K562 (cell line): ENCODE measurements around the gene ATP6V0D1. TPM values are rescaled to one million over a fixed set of nuclear protein-coding genes. Genes with fewer than 3 reads are reported as not detected.

ENCODE experiments used
- ATAC-seq: fragments of 200-7000 bp; cut with Tn5 transposase; 3 replicates; pipeline ENCODE4 v1.9.1; 2020; ENCODE audit warnings: moderate library complexity
- BruUV-seq: library from RNA; stranded (reverse); fragments of 400-500 nt; replicated peaks from 2 replicates; lab custom pipeline; 2021; lab: Mats Ljungman, UMichigan
- CTCF ChIA-PET: fragments of 300-600 bp; formaldehyde crosslinking; extraction: SDS; loops from one replicate; lab custom pipeline; 2021; ENCODE audit warnings: low intra/inter-chr PET ratio; lab: Yijun Ruan, JAX
- POLR2A ChIA-PET: fragments of 300-600, 350-650 bp; sonication (Branson Sonifier 250); formaldehyde crosslinking; extraction: SDS; loops from one replicate; lab custom pipeline; 2021; ENCODE audit warnings: antibody characterized with exemption, inconsistent platforms; lab: Yijun Ruan, JAX
- DNase-seq, 4 experiments: peaks; one replicate each; pipeline versions ENCODE4 v3.0.0 to v3.0.0-alpha.2; 2011 to 2018; ENCODE audit warnings: low spot score in 3 of 4, mixed read lengths in 3 of 4; ENCODE audit errors: extremely low read depth in 1 of 4
- FAIRE-seq: peaks from 2 replicates; lab custom pipeline; 2011; peaks lifted over from hg19 to GRCh38; lab: Jason Lieb, UNC
- H2AFZ ChIP-seq: 2 replicates; pipeline ENCODE4 v1.6.0; 2011; ENCODE audit warnings: low read depth, low read length, control low read depth, inconsistent platforms
- H3K27ac ChIP-seq: fragments of 200-600 bp; 3 replicates; pipeline ENCODE4 v1.8.0; 2011; ENCODE audit warnings: low read depth, mild to moderate bottlenecking, control low read depth, inconsistent platforms, low read length, moderate library complexity, mixed read lengths; ENCODE audit errors: extremely low read depth
- H3K27me3 ChIP-seq, 2 experiments: fragments of 300-600 bp in 1 of 2; 2 replicates in 1 of 2; 3 replicates in 1 of 2; pipeline versions ENCODE4 v1.6.0 to v1.8.0; 2011; ENCODE audit warnings: inconsistent platforms in 2 of 2, low read length in 2 of 2, mild to moderate bottlenecking in 1 of 2, mixed read lengths in 1 of 2, moderate library complexity in 1 of 2; ENCODE audit not compliant: control insufficient read depth in 2 of 2, insufficient read depth in 2 of 2
- H3K36me3 ChIP-seq: fragments of 300-600 bp; 3 replicates; pipeline ENCODE4 v1.8.0; 2011; ENCODE audit warnings: mild to moderate bottlenecking, low read length, inconsistent platforms; ENCODE audit not compliant: control insufficient read depth, insufficient read depth
- H3K4me1 ChIP-seq, 2 experiments: fragments of 200-600 bp in 1 of 2; replicated peaks in 1 of 2; 2 replicates in 1 of 2; 3 replicates in 1 of 2; pipeline versions ENCODE4 v1.5.1 to v1.8.0; 2011; ENCODE audit warnings: inconsistent platforms in 2 of 2, low read length in 2 of 2, mild to moderate bottlenecking in 1 of 2, mixed read lengths in 1 of 2, moderate library complexity in 1 of 2; ENCODE audit not compliant: control insufficient read depth in 2 of 2, insufficient read depth in 2 of 2
- H3K4me2 ChIP-seq: 2 replicates; pipeline ENCODE4 v1.6.1; 2011; ENCODE audit warnings: low read length, control low read depth, inconsistent platforms, mixed read lengths; ENCODE audit not compliant: insufficient read depth
- H3K4me3 ChIP-seq: fragments of 200-600 bp; sonication (generic), shearing (Covaris generic); 2 replicates; pipeline ENCODE4 v1.5.1; 2016; ENCODE audit warnings: control low read depth, inconsistent platforms
- H3K79me2 ChIP-seq: fragments of 200-600 bp; 3 replicates; pipeline ENCODE4 v1.8.0; 2011; ENCODE audit warnings: low read length, inconsistent platforms; ENCODE audit not compliant: control insufficient read depth, insufficient read depth
- H3K9ac ChIP-seq, 2 experiments: 2 replicates each; pipeline versions ENCODE4 v1.6.0 to v1.6.1; 2011; ENCODE audit warnings: low read depth in 2 of 2, low read length in 2 of 2, control low read depth in 1 of 2, inconsistent platforms in 1 of 2, mild to moderate bottlenecking in 1 of 2, mixed read lengths in 1 of 2; ENCODE audit not compliant: insufficient read depth in 1 of 2
- H3K9me1 ChIP-seq: one replicate; pipeline ENCODE4 v1.6.0; 2011; ENCODE audit warnings: inconsistent platforms, mild to moderate bottlenecking, low read length, moderate library complexity; ENCODE audit not compliant: control insufficient read depth, insufficient read depth
- H3K9me3 ChIP-seq: replicated peaks from 2 replicates; pipeline ENCODE4 v1.5.1; 2011; ENCODE audit warnings: low read depth, low read length, inconsistent platforms; ENCODE audit not compliant: control insufficient read depth, insufficient read depth
- H4K20me1 ChIP-seq: replicated peaks from 2 replicates; pipeline ENCODE4 v1.6.1; 2011; ENCODE audit warnings: low read length, inconsistent platforms, mixed read lengths; ENCODE audit not compliant: control insufficient read depth, insufficient read depth
- BACH1 ChIP-seq: fragments of 200-800 bp; sonication (Bioruptor generic); IDR thresholded peaks from 2 replicates; pipeline ENCODE4 v1.6.1; 2016; ENCODE audit warnings: missing genetic modification characterization, missing compliant biosample characterization
- CC2D1A ChIP-seq: fragments of 450-650 bp; IDR thresholded peaks from 2 replicates; pipeline ENCODE4 v1.6.1; 2017; ENCODE audit warnings: mild to moderate bottlenecking
- EHMT2 ChIP-seq: fragments of 450-650 bp; IDR thresholded peaks from 2 replicates; pipeline ENCODE4 v1.6.1; 2018; ENCODE audit warnings: antibody characterized with exemption
- FOSL1 ChIP-seq: fragments of 200-800 bp; sonication (Bioruptor generic); conservative IDR thresholded peaks from 2 replicates; pipeline ENCODE4 v1.6.1; 2016; ENCODE audit warnings: missing genetic modification characterization, missing compliant biosample characterization
- KDM1A ChIP-seq, 2 experiments: fragments of 450-650 bp; IDR thresholded peaks; 2 replicates each; pipeline ENCODE4 v1.6.1; 2016; ENCODE audit warnings: mild to moderate bottlenecking in 2 of 2
- NBN ChIP-seq: fragments of 450-650 bp; IDR thresholded peaks from 2 replicates; pipeline ENCODE4 v1.6.1; 2016; ENCODE audit warnings: low read depth, mild to moderate bottlenecking
- SMAD3 ChIP-seq: fragments of 450-650 bp; formaldehyde crosslinking; conservative IDR thresholded peaks from 2 replicates; pipeline ENCODE4 v1.4.0; 2020; ENCODE audit warnings: mild to moderate bottlenecking
- WGBS: fragments of 100-300 bp; shearing (Covaris generic); methylation state at CpG from one replicate; pipeline ENCODE4 v1.1.6; 2016; ENCODE audit warnings: low coverage, mixed read lengths; ENCODE audit not compliant: insufficient coverage; ENCODE audit errors: missing lambda C conversion rate; 5-methylcytosine and 5-hydroxymethylcytosine counted together
- in situ Hi-C: fragments of 300-500 bp; cut with MboI; formaldehyde crosslinking; loops from 4 replicates; pipeline ENCODE4 v1.15.0; 2018; ENCODE audit warnings: inconsistent platforms, mixed read lengths
- intact Hi-C: fragments of 100-400 bp; cut with micrococcal nuclease; formaldehyde crosslinking; loops from 2 replicates; pipeline ENCODE4 v1.14.2; 2022
- polyA plus RNA-seq, 8 experiments: library from polyadenylated mRNA; depleted of rRNA in 4 of 8; stranded (reverse) in 5 of 8; unstranded in 3 of 8; fragments of >200 nt; fragmentation: Nextera tagmentation in 2 of 8; fragmentation: Illumina TruSeq in 1 of 8; extraction: Ambion mirVana in 2 of 8; extraction: Trizol in 1 of 8; gene quantifications; 2 replicates each; pipeline versions ENCODE4 v1.2.1 to v1.2.3, GENCODE V29; 2011 to 2014; ENCODE audit warnings: inconsistent platforms in 1 of 8, missing spikeins in 1 of 8
- total RNA-seq, 7 experiments: library from RNA; depleted of rRNA in 6 of 7; stranded (reverse); fragments of >200 nt in 6 of 7; fragmentation: Illumina TruSeq in 2 of 7; extraction: Trizol in 2 of 7; gene quantifications; 2 replicates each; pipeline versions ENCODE4 v1.2.1 to v1.2.3, GENCODE V29; 2011 to 2021; ENCODE audit warnings: low replicate concordance in 1 of 7
- TF ChIP-seq, protein P1 (sequence below), 2 experiments: fragments of 450-650 bp; IDR thresholded peaks; 2 replicates each; pipeline ENCODE4 v1.6.1; 2018; ENCODE audit warnings: mild to moderate bottlenecking in 2 of 2, low read depth in 1 of 2; ENCODE audit not compliant: partially characterized antibody in 2 of 2
- TF ChIP-seq, protein P2 (sequence below), 2 experiments: fragments of 250-450 bp in 1 of 2; fragments of 450-650 bp in 1 of 2; sonication (Bioruptor Pico) in 1 of 2; IDR thresholded peaks; 2 replicates each; pipeline versions ENCODE4 v1.6.1 to v1.8.0; 2016 to 2021; ENCODE audit warnings: mild to moderate bottlenecking in 2 of 2, moderate library complexity in 2 of 2, missing compliant biosample characterization in 1 of 2, missing genetic modification characterization in 1 of 2
- TF ChIP-seq, protein P3 (sequence below): sonication (generic); formaldehyde crosslinking; IDR thresholded peaks from 2 replicates; pipeline ENCODE4 v1.8.0; 2022; ENCODE audit warnings: mild to moderate bottlenecking, missing genetic modification reagents, borderline replicate concordance
- TF ChIP-seq, protein P4 (sequence below): sonication (generic); formaldehyde crosslinking; IDR thresholded peaks from 2 replicates; pipeline ENCODE4 v1.8.1; 2023; ENCODE audit warnings: mild to moderate bottlenecking, missing genetic modification reagents

The ATP6V0D1 gene
- total and polyA plus RNA-seq, 9 of the 15 experiments (the other 6 are each of a cell fraction or from before 2014, with no cell fraction given): 23.2 to 69.7 (median 45.6) TPM

DNA sequence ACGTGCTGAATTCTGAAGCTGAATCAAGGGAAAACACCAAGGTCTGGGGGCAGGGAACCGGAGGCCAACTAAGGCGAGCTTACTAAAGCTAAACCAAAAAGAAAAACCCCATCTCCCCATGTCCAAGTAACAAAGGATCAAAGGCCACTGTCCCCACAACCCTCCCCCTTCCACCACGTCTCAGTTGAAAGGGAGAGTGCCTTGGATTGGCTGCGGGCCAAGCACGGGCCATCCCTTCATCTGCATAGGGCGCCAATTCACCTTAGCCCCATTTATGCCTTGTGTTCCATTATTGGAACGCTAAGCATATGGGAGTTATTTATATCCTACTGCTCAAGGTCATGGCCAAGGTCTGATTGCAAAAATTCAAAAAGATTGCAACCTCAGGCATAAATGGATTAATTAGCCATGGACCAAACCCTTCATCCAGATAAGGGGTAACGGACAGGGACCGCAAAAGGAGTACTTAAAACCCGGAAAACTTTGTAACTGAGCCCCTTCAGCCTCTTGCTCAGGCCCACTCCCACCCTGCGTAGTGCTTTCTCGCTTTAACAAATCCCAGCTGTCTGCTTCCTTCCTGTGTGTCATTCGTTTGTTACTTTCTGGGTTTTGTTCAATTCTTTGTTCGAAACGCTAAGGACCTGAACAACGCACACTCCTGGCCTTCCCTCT is 740 bp upstream of the ATP6V0D1 start:
- BruUV-seq: TSS peak; percentile 88
- ATAC-seq (peak; percentile 21), FAIRE-seq (peak; percentile 55), DNase-seq (peak in 1 of 4 experiments; percentile 74)
- H3K27ac ChIP-seq: peak overlapping the region; percentile 91
- WGBS: 3% methylated on average over 16 of the region's 17 CpGs
- peak overlapping the region; percentile 80 for H3K4me3 ChIP-seq
- peaks cover 22 to 31% of the 10 kb centered on the region in 2 experiments for H3K4me1 ChIP-seq
- H3K36me3 ChIP-seq: peaks cover 11% of the 10 kb centered on the region; the same call in 2 of the 3 replicates
- H3K9me1 ChIP-seq: no peaks in the 10 kb centered on the region
- in situ Hi-C loops: no loop called here
- H3K9me3 ChIP-seq: no peaks in the 10 kb centered on the region
- POLR2A ChIA-PET: interaction anchor here (0.7 to 2.0 kb wide), 6 partner anchors 8 to 234 kb away, joined by 3 to 7 read pairs (median 4); no protein-coding TSS in a partner anchor
- intact Hi-C loops: loop anchor here (1.0 kb wide), 1 partner anchor 33 kb away; no protein-coding TSS in a partner anchor
- peak overlapping the region; percentile 95 for H2AFZ ChIP-seq
- no peaks in the 10 kb centered on the region for H3K27me3 ChIP-seq
- H3K4me2 ChIP-seq: peak overlapping the region; percentile 99
- H3K79me2 ChIP-seq: peaks cover 52% of the 10 kb centered on the region
- H4K20me1 ChIP-seq: no peaks in the 10 kb centered on the region
- H3K9ac ChIP-seq: peak overlapping the region; percentile 89 to 91
- CTCF ChIA-PET: interaction anchor here (0.6 to 1.6 kb wide), 4 partner anchors 16 to 558 kb away, joined by 3 to 12 read pairs (median 3); no protein-coding TSS in a partner anchor
- 0 out of 2 replicates have a peak, but pooled peaks have one; percentile 16 for TF ChIP-seq NBN
- TF ChIP-seq, protein P1, sequence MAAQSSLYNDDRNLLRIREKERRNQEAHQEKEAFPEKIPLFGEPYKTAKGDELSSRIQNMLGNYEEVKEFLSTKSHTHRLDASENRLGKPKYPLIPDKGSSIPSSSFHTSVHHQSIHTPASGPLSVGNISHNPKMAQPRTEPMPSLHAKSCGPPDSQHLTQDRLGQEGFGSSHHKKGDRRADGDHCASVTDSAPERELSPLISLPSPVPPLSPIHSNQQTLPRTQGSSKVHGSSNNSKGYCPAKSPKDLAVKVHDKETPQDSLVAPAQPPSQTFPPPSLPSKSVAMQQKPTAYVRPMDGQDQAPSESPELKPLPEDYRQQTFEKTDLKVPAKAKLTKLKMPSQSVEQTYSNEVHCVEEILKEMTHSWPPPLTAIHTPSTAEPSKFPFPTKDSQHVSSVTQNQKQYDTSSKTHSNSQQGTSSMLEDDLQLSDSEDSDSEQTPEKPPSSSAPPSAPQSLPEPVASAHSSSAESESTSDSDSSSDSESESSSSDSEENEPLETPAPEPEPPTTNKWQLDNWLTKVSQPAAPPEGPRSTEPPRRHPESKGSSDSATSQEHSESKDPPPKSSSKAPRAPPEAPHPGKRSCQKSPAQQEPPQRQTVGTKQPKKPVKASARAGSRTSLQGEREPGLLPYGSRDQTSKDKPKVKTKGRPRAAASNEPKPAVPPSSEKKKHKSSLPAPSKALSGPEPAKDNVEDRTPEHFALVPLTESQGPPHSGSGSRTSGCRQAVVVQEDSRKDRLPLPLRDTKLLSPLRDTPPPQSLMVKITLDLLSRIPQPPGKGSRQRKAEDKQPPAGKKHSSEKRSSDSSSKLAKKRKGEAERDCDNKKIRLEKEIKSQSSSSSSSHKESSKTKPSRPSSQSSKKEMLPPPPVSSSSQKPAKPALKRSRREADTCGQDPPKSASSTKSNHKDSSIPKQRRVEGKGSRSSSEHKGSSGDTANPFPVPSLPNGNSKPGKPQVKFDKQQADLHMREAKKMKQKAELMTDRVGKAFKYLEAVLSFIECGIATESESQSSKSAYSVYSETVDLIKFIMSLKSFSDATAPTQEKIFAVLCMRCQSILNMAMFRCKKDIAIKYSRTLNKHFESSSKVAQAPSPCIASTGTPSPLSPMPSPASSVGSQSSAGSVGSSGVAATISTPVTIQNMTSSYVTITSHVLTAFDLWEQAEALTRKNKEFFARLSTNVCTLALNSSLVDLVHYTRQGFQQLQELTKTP (IDR thresholded peaks at IDR 0.05; ENCODE audit: low read depth in 1 of 2, partially characterized antibody in 2 of 2): peak in 1 of 2 experiments; percentile 24
- TF ChIP-seq BACH1: no peak
- peak; percentile 8; the same call in 1 of the 2 replicates for TF ChIP-seq FOSL1 (tag)
- TF ChIP-seq KDM1A (IDR thresholded peaks at IDR 0.05): peak in 1 of 2 experiments; percentile 45; a peak in 1 of 4 replicates
- TF ChIP-seq, protein P2, sequence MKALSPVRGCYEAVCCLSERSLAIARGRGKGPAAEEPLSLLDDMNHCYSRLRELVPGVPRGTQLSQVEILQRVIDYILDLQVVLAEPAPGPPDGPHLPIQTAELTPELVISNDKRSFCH (CRISPR knock-in tag; IDR thresholded peaks at IDR 0.05): no peak
- TF ChIP-seq, protein P2 (tag; IDR thresholded peaks at IDR 0.05): 0 out of 2 replicates have a peak, but pooled peaks have one; percentile 28
- peak; percentile 12; the same call in 1 of the 2 replicates for TF ChIP-seq CC2D1A
- TF ChIP-seq, protein P3, sequence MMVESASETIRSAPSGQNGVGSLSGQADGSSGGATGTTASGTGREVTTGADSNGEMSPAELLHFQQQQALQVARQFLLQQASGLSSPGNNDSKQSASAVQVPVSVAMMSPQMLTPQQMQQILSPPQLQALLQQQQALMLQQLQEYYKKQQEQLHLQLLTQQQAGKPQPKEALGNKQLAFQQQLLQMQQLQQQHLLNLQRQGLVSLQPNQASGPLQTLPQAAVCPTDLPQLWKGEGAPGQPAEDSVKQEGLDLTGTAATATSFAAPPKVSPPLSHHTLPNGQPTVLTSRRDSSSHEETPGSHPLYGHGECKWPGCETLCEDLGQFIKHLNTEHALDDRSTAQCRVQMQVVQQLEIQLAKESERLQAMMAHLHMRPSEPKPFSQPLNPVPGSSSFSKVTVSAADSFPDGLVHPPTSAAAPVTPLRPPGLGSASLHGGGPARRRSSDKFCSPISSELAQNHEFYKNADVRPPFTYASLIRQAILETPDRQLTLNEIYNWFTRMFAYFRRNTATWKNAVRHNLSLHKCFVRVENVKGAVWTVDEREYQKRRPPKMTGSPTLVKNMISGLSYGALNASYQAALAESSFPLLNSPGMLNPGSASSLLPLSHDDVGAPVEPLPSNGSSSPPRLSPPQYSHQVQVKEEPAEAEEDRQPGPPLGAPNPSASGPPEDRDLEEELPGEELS (CRISPR knock-in tag): peak; percentile 51; the same call in 1 of the 2 replicates
- TF ChIP-seq SMAD3 (CRISPR knock-in tag): no peak
- TF ChIP-seq, protein P4, sequence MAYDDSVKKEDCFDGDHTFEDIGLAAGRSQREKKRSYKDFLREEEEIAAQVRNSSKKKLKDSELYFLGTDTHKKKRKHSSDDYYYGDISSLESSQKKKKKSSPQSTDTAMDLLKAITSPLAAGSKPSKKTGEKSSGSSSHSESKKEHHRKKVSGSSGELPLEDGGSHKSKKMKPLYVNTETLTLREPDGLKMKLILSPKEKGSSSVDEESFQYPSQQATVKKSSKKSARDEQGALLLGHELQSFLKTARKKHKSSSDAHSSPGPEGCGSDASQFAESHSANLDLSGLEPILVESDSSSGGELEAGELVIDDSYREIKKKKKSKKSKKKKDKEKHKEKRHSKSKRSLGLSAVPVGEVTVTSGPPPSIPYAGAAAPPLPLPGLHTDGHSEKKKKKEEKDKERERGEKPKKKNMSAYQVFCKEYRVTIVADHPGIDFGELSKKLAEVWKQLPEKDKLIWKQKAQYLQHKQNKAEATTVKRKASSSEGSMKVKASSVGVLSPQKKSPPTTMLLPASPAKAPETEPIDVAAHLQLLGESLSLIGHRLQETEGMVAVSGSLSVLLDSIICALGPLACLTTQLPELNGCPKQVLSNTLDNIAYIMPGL: no peak
- TF ChIP-seq EHMT2: 0 out of 2 replicates have a peak, but pooled peaks have one; percentile 30
